H1 (cell line): Measurements from ENCODE around the gene COL6A2.

ENCODE experiments used
- CREB1 ChIP-seq: IDR thresholded peaks from 2 replicates; pipeline ENCODE4 v1.6.1; 2012; ENCODE audit warnings: inconsistent platforms
- GABPA ChIP-seq: IDR thresholded peaks from 2 replicates; pipeline ENCODE4 v1.6.1; 2011; ENCODE audit warnings: mild to moderate bottlenecking, low read length, moderate library complexity, borderline replicate concordance; ENCODE audit not compliant: insufficient read depth
- HDAC2 ChIP-seq, 2 experiments: fragments of 300-600 bp in 1 of 2; sonication (generic) in 1 of 2; IDR thresholded peaks; 2 replicates each; pipeline ENCODE4 v1.6.1; 2011 to 2012; ENCODE audit warnings: low read depth in 2 of 2, low read length in 2 of 2, mild to moderate bottlenecking in 2 of 2, moderate library complexity in 2 of 2, borderline replicate concordance in 1 of 2, inconsistent platforms in 1 of 2
- SUZ12 ChIP-seq: fragments of 200-600 bp; sonication (generic); IDR thresholded peaks from 2 replicates; pipeline ENCODE4 v1.6.1; 2012; ENCODE audit warnings: mild to moderate bottlenecking, inconsistent platforms, low read length, moderate library complexity, mixed read lengths
- TAF1 ChIP-seq: IDR thresholded peaks from 2 replicates; pipeline ENCODE4 v1.6.1; 2011; ENCODE audit warnings: mild to moderate bottlenecking, low read depth, low read length
- TF ChIP-seq, protein P1 (sequence below), 3 experiments: IDR thresholded peaks; 1 replicate in 2 of 3; 2 replicates in 1 of 3; pipeline versions ENCODE4 v1.5.1 to v1.6.1; 2011; ENCODE audit warnings: low read length in 3 of 3, mild to moderate bottlenecking in 3 of 3, inconsistent platforms in 2 of 3, low read depth in 1 of 3, moderate library complexity in 1 of 3; ENCODE audit not compliant: insufficient read depth in 1 of 3; ENCODE audit errors: control extremely low read depth in 1 of 3
- TF ChIP-seq, protein P2 (sequence below): IDR thresholded peaks from 2 replicates; pipeline ENCODE4 v1.6.1; 2012; ENCODE audit warnings: inconsistent platforms
- TF ChIP-seq, protein P3 (sequence below): IDR thresholded peaks from 2 replicates; pipeline ENCODE4 v1.6.1; 2012; ENCODE audit warnings: low read length, inconsistent platforms

GRCh38 chr21:46154955-46155513, 57.1 kb downstream of the COL6A2 start:
- TF ChIP-seq SUZ12 (no peak), TAF1 (no peak), CREB1 (no peak), HDAC2 (IDR thresholded peaks at IDR 0.05; ENCODE audit: borderline replicate concordance in 1 of 2, low read depth in 2 of 2, low read length in 2 of 2) (no peak), GABPA (no peak)
- TF ChIP-seq, protein P1, sequence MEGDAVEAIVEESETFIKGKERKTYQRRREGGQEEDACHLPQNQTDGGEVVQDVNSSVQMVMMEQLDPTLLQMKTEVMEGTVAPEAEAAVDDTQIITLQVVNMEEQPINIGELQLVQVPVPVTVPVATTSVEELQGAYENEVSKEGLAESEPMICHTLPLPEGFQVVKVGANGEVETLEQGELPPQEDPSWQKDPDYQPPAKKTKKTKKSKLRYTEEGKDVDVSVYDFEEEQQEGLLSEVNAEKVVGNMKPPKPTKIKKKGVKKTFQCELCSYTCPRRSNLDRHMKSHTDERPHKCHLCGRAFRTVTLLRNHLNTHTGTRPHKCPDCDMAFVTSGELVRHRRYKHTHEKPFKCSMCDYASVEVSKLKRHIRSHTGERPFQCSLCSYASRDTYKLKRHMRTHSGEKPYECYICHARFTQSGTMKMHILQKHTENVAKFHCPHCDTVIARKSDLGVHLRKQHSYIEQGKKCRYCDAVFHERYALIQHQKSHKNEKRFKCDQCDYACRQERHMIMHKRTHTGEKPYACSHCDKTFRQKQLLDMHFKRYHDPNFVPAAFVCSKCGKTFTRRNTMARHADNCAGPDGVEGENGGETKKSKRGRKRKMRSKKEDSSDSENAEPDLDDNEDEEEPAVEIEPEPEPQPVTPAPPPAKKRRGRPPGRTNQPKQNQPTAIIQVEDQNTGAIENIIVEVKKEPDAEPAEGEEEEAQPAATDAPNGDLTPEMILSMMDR (IDR thresholded peaks at IDR 0.05; ENCODE audit: control extremely low read depth in 1 of 3, insufficient read depth in 1 of 3, low read depth in 1 of 3, low read length in 3 of 3), result no peak
- TF ChIP-seq, protein P2, sequence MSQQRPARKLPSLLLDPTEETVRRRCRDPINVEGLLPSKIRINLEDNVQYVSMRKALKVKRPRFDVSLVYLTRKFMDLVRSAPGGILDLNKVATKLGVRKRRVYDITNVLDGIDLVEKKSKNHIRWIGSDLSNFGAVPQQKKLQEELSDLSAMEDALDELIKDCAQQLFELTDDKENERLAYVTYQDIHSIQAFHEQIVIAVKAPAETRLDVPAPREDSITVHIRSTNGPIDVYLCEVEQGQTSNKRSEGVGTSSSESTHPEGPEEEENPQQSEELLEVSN, result no peak
- TF ChIP-seq, protein P3, sequence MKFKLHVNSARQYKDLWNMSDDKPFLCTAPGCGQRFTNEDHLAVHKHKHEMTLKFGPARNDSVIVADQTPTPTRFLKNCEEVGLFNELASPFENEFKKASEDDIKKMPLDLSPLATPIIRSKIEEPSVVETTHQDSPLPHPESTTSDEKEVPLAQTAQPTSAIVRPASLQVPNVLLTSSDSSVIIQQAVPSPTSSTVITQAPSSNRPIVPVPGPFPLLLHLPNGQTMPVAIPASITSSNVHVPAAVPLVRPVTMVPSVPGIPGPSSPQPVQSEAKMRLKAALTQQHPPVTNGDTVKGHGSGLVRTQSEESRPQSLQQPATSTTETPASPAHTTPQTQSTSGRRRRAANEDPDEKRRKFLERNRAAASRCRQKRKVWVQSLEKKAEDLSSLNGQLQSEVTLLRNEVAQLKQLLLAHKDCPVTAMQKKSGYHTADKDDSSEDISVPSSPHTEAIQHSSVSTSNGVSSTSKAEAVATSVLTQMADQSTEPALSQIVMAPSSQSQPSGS, result no peak
